Esophagus muscularis mucosa (tissue), 4 donors: ENCODE results near the gene THRB. TPM values are rescaled to one million over a fixed set of nuclear protein-coding genes. Genes with fewer than 3 reads are reported as not detected.

Source experiments
- DNase-seq: peaks from one replicate; pipeline ENCODE4 v3.0.0-alpha.2; 2017; ENCODE audit errors: extremely low spot score
- H3K27ac ChIP-seq, 4 donors: fragments of 200-600 bp; sonication (generic); replicated peaks in 1 of 4; 1 replicate in 3 of 4; 2 replicates in 1 of 4; pipeline ENCODE4 v1.5.1; 2016 to 2019; ENCODE audit warnings: mild to moderate bottlenecking in 1 of 4
- H3K27me3 ChIP-seq, 4 donors: fragments of 200-600 bp; sonication (generic); one replicate each; pipeline versions ENCODE4 v1.5.1 to v1.6.0; 2016 to 2019
- H3K36me3 ChIP-seq, 4 donors: fragments of 200-600 bp; sonication (generic); one replicate each; pipeline ENCODE4 v1.5.1; 2016 to 2019
- H3K4me1 ChIP-seq, 4 donors: fragments of 200-600 bp; sonication (generic); one replicate each; pipeline ENCODE4 v1.5.1; 2016 to 2019
- H3K4me3 ChIP-seq, 4 donors: fragments of 200-600 bp; sonication (generic); 1 replicate in 2 of 4; 2 replicates in 2 of 4; pipeline ENCODE4 v1.5.1; 2016 to 2019; ENCODE audit warnings: mild to moderate bottlenecking in 4 of 4, moderate library complexity in 1 of 4
- H3K9me3 ChIP-seq, 4 donors: fragments of 200-600 bp; sonication (generic); 1 replicate in 3 of 4; 2 replicates in 1 of 4; pipeline ENCODE4 v1.5.1; 2016 to 2019
- CTCF ChIP-seq, 3 experiments: fragments of 200-600 bp in 2 of 3; fragments of 450-650 bp in 1 of 3; sonication (generic) in 2 of 3; IDR thresholded peaks; one replicate each; pipeline ENCODE4 v1.5.1; 2017 to 2019; ENCODE audit warnings: antibody characterized with exemption in 3 of 3, mild to moderate bottlenecking in 2 of 3, moderate library complexity in 1 of 3
- EP300 ChIP-seq: sonication (generic); formaldehyde crosslinking; IDR thresholded peaks from one replicate; pipeline ENCODE4 v1.6.1; 2017; ENCODE audit warnings: antibody characterized with exemption
- POLR2A ChIP-seq: fragments of 450-650 bp; IDR thresholded peaks from one replicate; pipeline ENCODE4 v1.6.1; 2017; ENCODE audit warnings: antibody characterized with exemption, moderate library complexity, mild to moderate bottlenecking, low read depth
- POLR2AphosphoS5 ChIP-seq, 2 donors: sonication (generic); formaldehyde crosslinking; IDR thresholded peaks; one replicate each; pipeline ENCODE4 v1.6.1; 2017; ENCODE audit warnings: antibody characterized with exemption in 2 of 2
- WGBS: methylation state at CpG from one replicate; pipeline ENCODE4 v1.1.5; 2018; 5-methylcytosine and 5-hydroxymethylcytosine counted together
- intact Hi-C: fragments of 100-400 bp; cut with DNase I; formaldehyde crosslinking; loops from one replicate; pipeline ENCODE4 v1.15.1; 2023
- total RNA-seq, 4 donors: library from RNA; depleted of rRNA; stranded (reverse); fragments of >200 nt; gene quantifications; one replicate each; pipeline versions ENCODE4 v1.1.0 to v1.2.1, GENCODE V29; 2016

The THRB gene
- total RNA-seq, 4 donors from 2014 or later = 31.5 to 68.6 (median 39.3) TPM

GRCh38 chr3:24110051-24110450 lies 384.6 kb downstream of the THRB start:
- 63% methylated on average over 1 of the region's 1 CpG for WGBS
- no peak for TF ChIP-seq CTCF (IDR thresholded peaks at IDR 0.05)
- TF ChIP-seq EP300 = no peak
- TF ChIP-seq POLR2AphosphoS5 (IDR thresholded peaks at IDR 0.05) = no peak
- TF ChIP-seq POLR2A = no peak
- Histone ChIP-seq H3K9me3 (no peaks in the 10 kb centered on the region), H3K36me3 (no peaks in the 10 kb centered on the region), H3K4me3 (no peak overlapping the region), H3K27me3 (no peaks in the 10 kb centered on the region), H3K4me1 (no peaks in the 10 kb centered on the region), H3K27ac (no peak overlapping the region)
- no peak for DNase-seq
- intact Hi-C loops = no loop called here

- no peak overlapping the region for H3K4me3 ChIP-seq
- 80% methylated on average over 2 of the region's 2 CpGs for WGBS
- intact Hi-C loops = no loop called here
- DNase-seq = no peak
- H3K36me3 ChIP-seq = no peaks in the 10 kb centered on the region
- TF ChIP-seq POLR2AphosphoS5 (IDR thresholded peaks at IDR 0.05) = no peak
- TF ChIP-seq CTCF (IDR thresholded peaks at IDR 0.05) = no peak
- TF ChIP-seq EP300 = no peak
- TF ChIP-seq POLR2A = no peak
- H3K9me3 ChIP-seq = no peaks in the 10 kb centered on the region
- H3K4me1 ChIP-seq = peaks cover 7 to 16% (median 13%) of the 10 kb centered on the region in 4 donors
- no peaks in the 10 kb centered on the region for H3K27me3 ChIP-seq
- no peak overlapping the region for H3K27ac ChIP-seq
Measured at GRCh38 chr3:24101676-24102168, 392.9 kb downstream of the THRB start.

GRCh38 chr3:24100696-24101402 lies 393.8 kb downstream of the THRB start:
- 72% methylated on average over 11 of the region's 11 CpGs for WGBS
- no peaks in the 10 kb centered on the region for H3K9me3 ChIP-seq
- intact Hi-C loops = no loop called here
- TF ChIP-seq EP300 (no peak), POLR2AphosphoS5 (IDR thresholded peaks at IDR 0.05) (no peak), CTCF (IDR thresholded peaks at IDR 0.05) (no peak), POLR2A (no peak)
- DNase-seq = peak; percentile 80
- no peak overlapping the region for H3K4me3 ChIP-seq
- H3K27ac ChIP-seq = peak overlapping the region in 2 of 4 donors; percentile 9 to 35
- H3K4me1 ChIP-seq = peaks cover 7 to 16% (median 13%) of the 10 kb centered on the region in 4 donors
- H3K36me3 ChIP-seq = no peaks in the 10 kb centered on the region
- no peaks in the 10 kb centered on the region for H3K27me3 ChIP-seq

GRCh38 chr3:24096695-24097290 lies 397.9 kb downstream of the THRB start:
- Histone ChIP-seq H3K36me3 (no peaks in the 10 kb centered on the region), H3K27me3 (no peaks in the 10 kb centered on the region), H3K9me3 (no peaks in the 10 kb centered on the region), H3K27ac (no peak overlapping the region), H3K4me1 (peaks cover 7 to 16% (median 13%) of the 10 kb centered on the region in 4 donors), H3K4me3 (no peak overlapping the region)
- intact Hi-C loops = no loop called here
- peak; percentile 64 for DNase-seq
- TF ChIP-seq CTCF (IDR thresholded peaks at IDR 0.05) (no peak), POLR2AphosphoS5 (IDR thresholded peaks at IDR 0.05) (no peak), POLR2A (no peak), EP300 (no peak)
- 63% methylated on average over 6 of the region's 6 CpGs for WGBS
